ENCODE measurements around the gene CD200R1L.

The CD200R1L gene

GRCh38 chr3:112776000-112776399 lies 70.7 kb downstream of the CD200R1L start:
- H3K9me3 Mint-ChIP-seq: no peaks in the 10 kb centered on the region
- H3K4me3 Mint-ChIP-seq: no peak overlapping the region
- H3K36me3 Mint-ChIP-seq (ENCODE audit: low read depth): no peaks in the 10 kb centered on the region
- H3K27me3 Mint-ChIP-seq: no peaks in the 10 kb centered on the region
- H3K4me1 Mint-ChIP-seq (ENCODE audit: low read depth): peaks cover 85% of the 10 kb centered on the region
- intact Hi-C loops (cut with micrococcal nuclease): no loop called here
- H3K27ac Mint-ChIP-seq: no peak overlapping the region

- Mint-ChIP-seq H3K4me1 (ENCODE audit: low read depth) (peaks cover 85% of the 10 kb centered on the region), H3K27me3 (no peaks in the 10 kb centered on the region), H3K4me3 (no peak overlapping the region), H3K36me3 (ENCODE audit: low read depth) (no peaks in the 10 kb centered on the region), H3K9me3 (no peaks in the 10 kb centered on the region), H3K27ac (peak overlapping the region; percentile 54)
- intact Hi-C loops (cut with micrococcal nuclease): no loop called here
These were observed 71.5 kb downstream of the CD200R1L start for GRCh38 chr3:112775011-112775742.

GRCh38 chr3:112774293-112774926 lies 72.3 kb downstream of the CD200R1L start:
- Mint-ChIP-seq H3K36me3 (ENCODE audit: low read depth) (no peaks in the 10 kb centered on the region), H3K27me3 (no peaks in the 10 kb centered on the region), H3K4me3 (no peak overlapping the region), H3K27ac (peak overlapping the region; percentile 54), H3K9me3 (no peaks in the 10 kb centered on the region), H3K4me1 (ENCODE audit: low read depth) (peaks cover 86% of the 10 kb centered on the region)
- intact Hi-C loops (cut with micrococcal nuclease): no loop called here

GRCh38 chr3:112773864-112774263 lies 72.8 kb downstream of the CD200R1L start:
- H3K9me3 Mint-ChIP-seq: no peaks in the 10 kb centered on the region
- H3K4me3 Mint-ChIP-seq: no peak overlapping the region
- no peak overlapping the region for H3K27ac Mint-ChIP-seq
- H3K4me1 Mint-ChIP-seq (ENCODE audit: low read depth): peaks cover 86% of the 10 kb centered on the region
- intact Hi-C loops (cut with micrococcal nuclease): no loop called here
- H3K36me3 Mint-ChIP-seq (ENCODE audit: low read depth): no peaks in the 10 kb centered on the region
- no peaks in the 10 kb centered on the region for H3K27me3 Mint-ChIP-seq

- H3K4me3 Mint-ChIP-seq: no peak overlapping the region
- H3K27ac Mint-ChIP-seq: peak overlapping the region; percentile 92
- peaks cover 86% of the 10 kb centered on the region for H3K4me1 Mint-ChIP-seq (ENCODE audit: low read depth)
- intact Hi-C loops (cut with micrococcal nuclease): no loop called here
- H3K27me3 Mint-ChIP-seq: no peaks in the 10 kb centered on the region
- H3K36me3 Mint-ChIP-seq (ENCODE audit: low read depth): no peaks in the 10 kb centered on the region
- H3K9me3 Mint-ChIP-seq: no peaks in the 10 kb centered on the region
These were observed 75.7 kb downstream of the CD200R1L start for GRCh38 chr3:112770951-112771350.

GRCh38 chr3:112770032-112770626 lies 76.5 kb downstream of the CD200R1L start:
- peaks cover 83% of the 10 kb centered on the region for H3K4me1 Mint-ChIP-seq (ENCODE audit: low read depth)
- intact Hi-C loops (cut with micrococcal nuclease): no loop called here
- peak overlapping the region; percentile 92 for H3K27ac Mint-ChIP-seq
- H3K27me3 Mint-ChIP-seq: no peaks in the 10 kb centered on the region
- no peak overlapping the region for H3K4me3 Mint-ChIP-seq
- no peaks in the 10 kb centered on the region for H3K9me3 Mint-ChIP-seq
- no peaks in the 10 kb centered on the region for H3K36me3 Mint-ChIP-seq (ENCODE audit: low read depth)

GRCh38 chr3:112769286-112769978 lies 77.2 kb downstream of the CD200R1L start:
- intact Hi-C loops (cut with micrococcal nuclease): loop anchor here (5.0 kb wide), 2 partner anchors 43 to 88 kb away; no protein-coding TSS in a partner anchor
- peak overlapping the region; percentile 92 for H3K27ac Mint-ChIP-seq
- no peaks in the 10 kb centered on the region for H3K27me3 Mint-ChIP-seq
- no peaks in the 10 kb centered on the region for H3K9me3 Mint-ChIP-seq
- H3K4me3 Mint-ChIP-seq: no peak overlapping the region
- H3K36me3 Mint-ChIP-seq (ENCODE audit: low read depth): no peaks in the 10 kb centered on the region
- peaks cover 78% of the 10 kb centered on the region for H3K4me1 Mint-ChIP-seq (ENCODE audit: low read depth)

- Mint-ChIP-seq H3K4me1 (ENCODE audit: low read depth) (peaks cover 74% of the 10 kb centered on the region), H3K27ac (peak overlapping the region; percentile 92), H3K36me3 (ENCODE audit: low read depth) (no peaks in the 10 kb centered on the region), H3K27me3 (no peaks in the 10 kb centered on the region), H3K9me3 (no peaks in the 10 kb centered on the region), H3K4me3 (no peak overlapping the region)
- intact Hi-C loops (cut with micrococcal nuclease): loop anchor here (5.0 kb wide), 2 partner anchors 45 to 90 kb away; no protein-coding TSS in a partner anchor
These were observed 78.9 kb downstream of the CD200R1L start for GRCh38 chr3:112767777-112768176.

- peak overlapping the region; percentile 92 for H3K27ac Mint-ChIP-seq
- H3K4me1 Mint-ChIP-seq (ENCODE audit: low read depth): peaks cover 75% of the 10 kb centered on the region
- H3K9me3 Mint-ChIP-seq: no peaks in the 10 kb centered on the region
- H3K4me3 Mint-ChIP-seq: no peak overlapping the region
- no peaks in the 10 kb centered on the region for H3K36me3 Mint-ChIP-seq (ENCODE audit: low read depth)
- H3K27me3 Mint-ChIP-seq: no peaks in the 10 kb centered on the region
- intact Hi-C loops (cut with micrococcal nuclease): loop anchor here (5.0 kb wide), 2 partner anchors 45 to 90 kb away; no protein-coding TSS in a partner anchor
These were observed 79.5 kb downstream of the CD200R1L start for GRCh38 chr3:112767177-112767576.

Measured in dendritic cell treated with granulocyte-macrophage colony-stimulating factor and Interleukin-4, amounts not matched to agents 40 ng/mL and 50 ng/mL, for 4 days (primary cell).